Breast epithelium (tissue), 4 donors: ENCODE data around the gene SMIM31. TPM values are rescaled to one million over a fixed set of nuclear protein-coding genes. Genes with fewer than 3 reads are reported as not detected.

ENCODE experiments used
- DNase-seq, 2 donors: peaks; one replicate each; pipeline ENCODE4 v3.0.0-alpha.2; 2019; ENCODE audit warnings: low spot score in 2 of 2
- H3K27ac ChIP-seq, 2 donors: fragments of 200-600 bp; sonication (generic) in 1 of 2; one replicate each; pipeline ENCODE4 v1.5.1; 2016 to 2019; ENCODE audit warnings: mild to moderate bottlenecking in 1 of 2
- H3K27me3 ChIP-seq, 2 donors: fragments of 200-600 bp; sonication (generic) in 1 of 2; one replicate each; pipeline versions ENCODE4 v1.5.1 to v1.6.0; 2017 to 2019; ENCODE audit warnings: control low read depth in 1 of 2, mild to moderate bottlenecking in 1 of 2
- H3K36me3 ChIP-seq: fragments of 200-600 bp; one replicate; pipeline ENCODE4 v1.5.1; 2019
- H3K4me1 ChIP-seq, 2 donors: fragments of 200-600 bp; sonication (generic); one replicate each; pipeline ENCODE4 v1.5.1; 2016 to 2019; ENCODE audit warnings: control low read depth in 1 of 2
- H3K4me3 ChIP-seq, 3 donors: fragments of 200-600 bp; sonication (generic); 1 replicate in 2 of 3; 2 replicates in 1 of 3; pipeline ENCODE4 v1.5.1; 2016 to 2019; ENCODE audit warnings: mild to moderate bottlenecking in 3 of 3, moderate library complexity in 2 of 3
- H3K9me3 ChIP-seq, 2 donors: fragments of 200-600 bp; sonication (generic) in 1 of 2; one replicate each; pipeline ENCODE4 v1.5.1; 2016 to 2019; ENCODE audit warnings: control low read depth in 1 of 2
- POLR2A ChIP-seq: fragments of 450-650 bp; IDR thresholded peaks from one replicate; pipeline ENCODE4 v1.6.1; 2016; ENCODE audit warnings: antibody characterized with exemption, mild to moderate bottlenecking, moderate library complexity
- POLR2AphosphoS5 ChIP-seq, 3 donors: sonication (generic); formaldehyde crosslinking; IDR thresholded peaks; one replicate each; pipeline ENCODE4 v1.6.1; 2017; ENCODE audit warnings: antibody characterized with exemption in 3 of 3
- intact Hi-C: fragments of 100-400 bp; cut with DNase I; formaldehyde crosslinking; loops from one replicate; pipeline ENCODE4 v1.15.1; 2023; ENCODE audit warnings: low total_unique reads
- total RNA-seq, 3 donors: library from RNA; depleted of rRNA; stranded (reverse); fragments of >200 nt; gene quantifications; one replicate each; pipeline ENCODE4 v1.1.0, GENCODE V29; 2016
- TF ChIP-seq, protein P1 (sequence below), 3 donors: fragments of 450-650 bp; IDR thresholded peaks; one replicate each; pipeline ENCODE4 v1.5.1; 2016 to 2017; ENCODE audit warnings: antibody characterized with exemption in 3 of 3, mild to moderate bottlenecking in 3 of 3, moderate library complexity in 3 of 3

The SMIM31 gene
- total RNA-seq, 3 donors from 2014 or later, result 0.44 to 0.66 TPM; not detected in 1

- Histone ChIP-seq H3K9me3 (no peaks in the 10 kb centered on the region), H3K27ac (no peak overlapping the region), H3K4me1 (no peaks in the 10 kb centered on the region), H3K27me3 (no peaks in the 10 kb centered on the region), H3K4me3 (no peak overlapping the region), H3K36me3 (no peaks in the 10 kb centered on the region)
- intact Hi-C loops, result no loop called here
- TF ChIP-seq POLR2A (no peak), POLR2AphosphoS5 (IDR thresholded peaks at IDR 0.05) (no peak)
- TF ChIP-seq, protein P1, sequence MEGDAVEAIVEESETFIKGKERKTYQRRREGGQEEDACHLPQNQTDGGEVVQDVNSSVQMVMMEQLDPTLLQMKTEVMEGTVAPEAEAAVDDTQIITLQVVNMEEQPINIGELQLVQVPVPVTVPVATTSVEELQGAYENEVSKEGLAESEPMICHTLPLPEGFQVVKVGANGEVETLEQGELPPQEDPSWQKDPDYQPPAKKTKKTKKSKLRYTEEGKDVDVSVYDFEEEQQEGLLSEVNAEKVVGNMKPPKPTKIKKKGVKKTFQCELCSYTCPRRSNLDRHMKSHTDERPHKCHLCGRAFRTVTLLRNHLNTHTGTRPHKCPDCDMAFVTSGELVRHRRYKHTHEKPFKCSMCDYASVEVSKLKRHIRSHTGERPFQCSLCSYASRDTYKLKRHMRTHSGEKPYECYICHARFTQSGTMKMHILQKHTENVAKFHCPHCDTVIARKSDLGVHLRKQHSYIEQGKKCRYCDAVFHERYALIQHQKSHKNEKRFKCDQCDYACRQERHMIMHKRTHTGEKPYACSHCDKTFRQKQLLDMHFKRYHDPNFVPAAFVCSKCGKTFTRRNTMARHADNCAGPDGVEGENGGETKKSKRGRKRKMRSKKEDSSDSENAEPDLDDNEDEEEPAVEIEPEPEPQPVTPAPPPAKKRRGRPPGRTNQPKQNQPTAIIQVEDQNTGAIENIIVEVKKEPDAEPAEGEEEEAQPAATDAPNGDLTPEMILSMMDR (IDR thresholded peaks at IDR 0.05), result peak; percentile 25 to 67 (median 51)
- no peak for DNase-seq
Measured at GRCh38 chr4:164779811-164780216, 25.9 kb downstream of the SMIM31 start.

DNA sequence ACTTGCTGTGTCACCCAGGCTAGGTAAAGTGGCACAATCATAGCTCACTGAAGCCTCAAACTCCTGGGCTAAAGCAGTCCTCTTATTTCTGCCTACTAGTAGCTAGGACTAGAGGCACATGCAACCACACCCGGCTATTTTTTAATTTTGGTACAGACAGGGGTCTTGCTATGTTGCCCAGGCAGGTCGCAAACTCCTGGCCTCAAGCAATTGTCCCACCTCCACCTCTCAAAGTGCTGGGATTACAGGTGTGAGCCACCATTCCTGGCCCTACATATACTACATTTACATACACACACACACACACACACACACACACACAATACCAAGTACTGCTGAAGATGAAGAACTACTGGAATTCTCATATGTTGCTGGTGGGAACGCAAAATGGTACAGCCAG lies 26.9 kb downstream of the SMIM31 start:
- intact Hi-C loops, result no loop called here
- no peak for DNase-seq
- no peaks in the 10 kb centered on the region for H3K9me3 ChIP-seq
- H3K27ac ChIP-seq, result no peak overlapping the region
- TF ChIP-seq POLR2AphosphoS5 (IDR thresholded peaks at IDR 0.05) (no peak), POLR2A (no peak)
- TF ChIP-seq, protein P1 (IDR thresholded peaks at IDR 0.05), result no peak
- no peaks in the 10 kb centered on the region for H3K4me1 ChIP-seq
- no peak overlapping the region for H3K4me3 ChIP-seq
- H3K27me3 ChIP-seq, result no peaks in the 10 kb centered on the region
- H3K36me3 ChIP-seq, result no peaks in the 10 kb centered on the region

- no peak overlapping the region for H3K27ac ChIP-seq
- DNase-seq, result no peak
- H3K36me3 ChIP-seq, result no peaks in the 10 kb centered on the region
- no peak overlapping the region for H3K4me3 ChIP-seq
- intact Hi-C loops, result no loop called here
- H3K4me1 ChIP-seq, result no peaks in the 10 kb centered on the region
- H3K27me3 ChIP-seq, result no peaks in the 10 kb centered on the region
- no peaks in the 10 kb centered on the region for H3K9me3 ChIP-seq
- TF ChIP-seq POLR2A (no peak), POLR2AphosphoS5 (IDR thresholded peaks at IDR 0.05) (no peak)
- TF ChIP-seq, protein P1 (IDR thresholded peaks at IDR 0.05), result no peak
Measured at GRCh38 chr4:164783976-164784375, 30.0 kb downstream of the SMIM31 start.

GRCh38 chr4:164789047-164789446 lies 35.1 kb downstream of the SMIM31 start:
- Histone ChIP-seq H3K36me3 (no peaks in the 10 kb centered on the region), H3K27me3 (no peaks in the 10 kb centered on the region), H3K27ac (no peak overlapping the region), H3K9me3 (peaks cover 0 to 3% of the 10 kb centered on the region in 2 donors), H3K4me3 (no peak overlapping the region), H3K4me1 (no peaks in the 10 kb centered on the region)
- DNase-seq, result no peak
- TF ChIP-seq POLR2AphosphoS5 (IDR thresholded peaks at IDR 0.05) (no peak), POLR2A (no peak)
- TF ChIP-seq, protein P1 (IDR thresholded peaks at IDR 0.05), result no peak
- intact Hi-C loops, result no loop called here

GRCh38 chr4:164790249-164790648 lies 36.3 kb downstream of the SMIM31 start:
- no peaks in the 10 kb centered on the region for H3K27me3 ChIP-seq
- H3K4me3 ChIP-seq, result no peak overlapping the region
- peaks cover 0 to 3% of the 10 kb centered on the region in 2 donors for H3K9me3 ChIP-seq
- no peak overlapping the region for H3K27ac ChIP-seq
- no peaks in the 10 kb centered on the region for H3K36me3 ChIP-seq
- TF ChIP-seq POLR2A (no peak), POLR2AphosphoS5 (IDR thresholded peaks at IDR 0.05) (no peak)
- TF ChIP-seq, protein P1 (IDR thresholded peaks at IDR 0.05), result no peak
- H3K4me1 ChIP-seq, result no peaks in the 10 kb centered on the region
- intact Hi-C loops, result no loop called here
- no peak for DNase-seq
